C1 segment of cervical spinal cord (tissue), 14 donors: ENCODE data around the gene HOXC5.
"Not testable (repeated sequence)": the region's sequence is repeated elsewhere in the genome, so short reads cannot be mapped to it uniquely, and the experiment has no call there.

ENCODE experiments used
- DNase-seq, 14 donors: peaks; one replicate each; lab custom pipeline; 2025; lab: John Stamatoyannopoulos, UW

The HOXC5 gene

DNA sequence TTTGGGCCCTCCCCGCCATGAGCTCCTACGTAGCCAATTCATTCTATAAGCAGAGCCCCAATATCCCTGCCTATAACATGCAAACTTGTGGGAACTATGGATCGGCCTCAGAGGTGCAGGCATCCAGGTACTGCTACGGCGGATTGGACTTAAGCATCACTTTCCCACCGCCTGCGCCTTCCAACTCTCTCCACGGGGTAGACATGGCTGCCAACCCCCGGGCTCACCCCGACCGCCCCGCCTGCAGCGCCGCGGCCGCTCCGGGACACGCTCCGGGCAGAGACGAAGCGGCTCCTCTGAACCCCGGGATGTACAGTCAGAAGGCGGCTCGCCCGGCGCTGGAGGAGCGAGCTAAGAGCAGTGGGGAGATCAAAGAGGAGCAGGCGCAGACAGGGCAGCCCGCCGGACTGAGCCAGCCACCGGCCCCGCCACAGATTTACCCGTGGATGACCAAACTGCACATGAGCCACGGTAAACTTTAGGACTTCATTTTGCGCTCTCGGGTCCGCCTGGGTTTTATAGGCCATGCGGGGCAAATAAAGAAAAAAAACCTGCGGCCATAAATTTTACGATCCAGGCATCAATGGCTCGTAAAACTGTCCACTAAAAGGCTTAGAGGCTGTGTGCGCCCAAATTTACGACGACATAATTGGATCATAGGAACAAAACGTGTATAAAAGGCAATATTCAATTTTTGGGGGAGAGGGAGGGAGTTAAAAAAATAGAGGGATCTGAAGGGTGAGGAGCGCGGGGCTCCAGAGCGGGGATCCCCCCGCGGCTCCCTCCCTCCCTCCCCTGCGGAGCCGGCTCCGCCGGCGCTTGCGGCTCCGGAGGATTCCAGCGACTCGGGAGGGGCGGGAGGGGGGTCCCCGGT lies 493 bp downstream of the HOXC5 start:
- DNase-seq = peak in 6 of 14 donors; percentile 22 to 60 (median 47)

DNA sequence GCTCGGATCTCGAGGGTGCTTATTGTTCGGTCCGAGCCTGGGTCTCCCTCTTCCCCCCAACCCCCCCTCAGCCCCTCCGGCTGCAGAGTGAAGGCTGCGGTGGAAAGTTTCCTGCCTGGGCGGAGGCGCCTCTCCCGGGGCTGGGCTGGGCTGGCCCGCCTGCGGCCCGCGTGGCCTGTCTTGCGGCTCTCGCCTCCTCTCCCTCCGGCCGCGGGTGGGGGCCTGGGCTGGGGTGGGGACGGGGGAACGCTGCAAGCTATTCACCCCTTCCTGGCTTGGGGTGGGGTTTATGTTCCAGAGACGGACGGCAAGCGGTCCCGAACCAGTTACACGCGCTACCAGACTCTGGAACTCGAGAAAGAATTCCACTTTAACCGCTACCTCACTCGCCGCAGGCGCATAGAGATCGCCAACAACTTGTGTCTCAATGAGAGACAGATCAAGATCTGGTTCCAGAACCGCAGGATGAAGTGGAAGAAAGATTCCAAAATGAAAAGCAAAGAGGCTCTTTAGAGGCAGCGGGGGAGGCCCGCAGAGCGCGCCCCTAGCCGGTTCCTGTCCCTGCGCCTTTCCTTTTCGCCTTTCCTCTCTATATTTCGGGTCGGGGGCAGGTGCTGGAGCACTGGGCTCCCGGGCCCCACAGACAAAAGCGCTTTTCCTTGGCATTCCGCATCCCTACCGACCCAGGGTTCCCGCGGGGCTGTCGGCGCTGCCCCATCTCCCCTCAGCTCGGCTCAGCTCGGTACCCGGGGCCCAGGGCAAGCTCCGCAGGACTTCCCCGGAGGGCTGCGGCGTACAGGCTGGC lies 1.3 kb downstream of the HOXC5 start:
- peak in 2 of 14 donors; percentile 28 to 32 for DNase-seq

DNA sequence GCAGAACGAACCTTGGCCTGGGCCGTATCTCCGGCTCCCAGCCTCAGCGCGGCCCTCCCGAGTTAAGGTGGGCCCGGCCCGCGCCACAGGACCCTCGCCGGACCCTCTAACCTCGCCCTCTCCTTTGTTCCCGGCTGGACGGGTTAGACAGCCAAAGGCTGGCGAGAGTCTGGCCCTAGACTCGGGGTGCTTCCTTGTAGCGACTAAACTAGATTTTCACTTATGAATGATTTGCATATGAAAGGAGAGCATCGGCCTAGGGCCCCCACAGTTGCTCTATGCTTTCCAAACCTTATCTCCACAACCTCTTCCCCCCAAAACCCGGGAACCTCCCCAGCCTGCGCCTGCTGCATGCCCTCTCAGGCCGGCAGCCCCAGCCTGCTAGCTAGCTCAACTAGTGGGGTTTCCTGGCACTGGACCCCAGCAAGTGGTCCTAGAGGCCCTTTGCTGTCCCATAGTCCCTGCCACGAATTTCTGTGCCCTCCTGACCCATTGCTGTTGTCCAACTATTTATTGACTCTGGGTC lies 2.0 kb downstream of the HOXC5 start:
- no peak for DNase-seq

DNA sequence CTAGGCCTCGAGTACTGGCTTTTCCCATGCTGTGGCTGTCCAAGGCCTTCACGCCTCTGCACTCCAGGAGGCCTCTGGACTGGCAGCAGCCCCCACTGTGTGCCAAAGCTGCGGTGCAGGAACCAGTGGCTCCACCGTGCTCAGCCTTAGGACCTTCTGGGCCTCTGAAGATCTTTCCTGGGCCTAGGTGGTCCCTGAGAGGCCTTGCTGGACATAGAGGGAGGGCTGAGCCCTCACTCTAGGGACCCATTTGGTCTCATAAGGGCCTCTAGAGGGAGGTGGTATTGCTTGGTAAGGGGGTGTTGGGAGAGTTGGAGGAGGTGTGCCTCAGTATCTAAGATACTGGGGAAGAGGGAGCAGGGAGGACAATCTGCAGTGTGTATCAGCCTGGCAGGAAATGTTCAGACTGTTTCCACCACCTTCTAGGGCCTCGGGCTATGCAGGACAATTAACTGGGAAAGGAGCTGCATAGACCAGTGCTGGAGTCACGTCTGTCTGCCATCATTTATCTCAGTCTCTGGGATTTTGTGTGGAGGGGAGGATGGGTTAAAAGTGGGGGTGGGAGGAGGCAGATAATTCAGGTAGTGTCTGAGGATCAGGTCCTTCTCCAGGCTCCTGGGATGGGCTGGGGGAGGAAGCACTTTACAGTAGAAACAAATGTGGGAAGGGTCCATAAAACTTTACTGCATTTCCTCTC lies 2.9 kb downstream of the HOXC5 start:
- DNase-seq = no peak

DNA sequence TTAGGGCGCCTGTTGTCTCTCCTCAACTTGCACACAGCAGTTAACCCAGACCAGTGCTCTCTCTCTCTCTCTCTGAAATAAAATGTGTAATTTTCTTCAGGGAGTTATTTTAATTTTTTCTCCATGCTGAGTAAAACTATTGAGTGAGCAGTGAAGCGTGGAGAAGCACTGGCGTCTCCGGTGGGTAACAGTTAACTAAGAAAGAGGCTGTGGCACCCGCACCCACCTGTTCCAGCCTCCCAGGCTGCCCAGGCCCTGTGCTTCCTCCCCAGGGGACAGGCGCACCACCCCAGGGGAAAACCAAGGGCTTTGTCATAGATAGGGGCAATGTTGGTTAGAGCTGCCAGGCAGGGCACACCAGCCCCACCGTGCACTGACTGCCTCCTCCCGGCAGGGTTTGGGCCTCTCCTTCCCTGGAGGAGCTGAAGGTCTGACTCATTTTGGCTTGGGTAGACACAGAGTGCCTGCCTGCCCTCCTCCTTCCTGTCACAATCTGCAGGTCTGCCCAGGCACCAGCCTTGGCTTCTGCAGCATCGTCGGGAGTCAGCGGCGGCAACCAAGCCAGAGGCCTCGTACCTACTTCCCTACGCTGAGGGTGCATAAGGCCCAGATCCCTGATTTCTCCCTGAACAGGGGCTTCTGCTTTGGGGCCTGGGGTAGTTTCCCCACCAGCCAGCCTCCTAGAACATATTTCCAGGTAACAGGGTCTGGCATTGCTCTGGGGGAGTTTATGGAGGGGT lies 3.9 kb downstream of the HOXC5 start:
- DNase-seq = peak in 1 of 14 donors; percentile 39

DNA sequence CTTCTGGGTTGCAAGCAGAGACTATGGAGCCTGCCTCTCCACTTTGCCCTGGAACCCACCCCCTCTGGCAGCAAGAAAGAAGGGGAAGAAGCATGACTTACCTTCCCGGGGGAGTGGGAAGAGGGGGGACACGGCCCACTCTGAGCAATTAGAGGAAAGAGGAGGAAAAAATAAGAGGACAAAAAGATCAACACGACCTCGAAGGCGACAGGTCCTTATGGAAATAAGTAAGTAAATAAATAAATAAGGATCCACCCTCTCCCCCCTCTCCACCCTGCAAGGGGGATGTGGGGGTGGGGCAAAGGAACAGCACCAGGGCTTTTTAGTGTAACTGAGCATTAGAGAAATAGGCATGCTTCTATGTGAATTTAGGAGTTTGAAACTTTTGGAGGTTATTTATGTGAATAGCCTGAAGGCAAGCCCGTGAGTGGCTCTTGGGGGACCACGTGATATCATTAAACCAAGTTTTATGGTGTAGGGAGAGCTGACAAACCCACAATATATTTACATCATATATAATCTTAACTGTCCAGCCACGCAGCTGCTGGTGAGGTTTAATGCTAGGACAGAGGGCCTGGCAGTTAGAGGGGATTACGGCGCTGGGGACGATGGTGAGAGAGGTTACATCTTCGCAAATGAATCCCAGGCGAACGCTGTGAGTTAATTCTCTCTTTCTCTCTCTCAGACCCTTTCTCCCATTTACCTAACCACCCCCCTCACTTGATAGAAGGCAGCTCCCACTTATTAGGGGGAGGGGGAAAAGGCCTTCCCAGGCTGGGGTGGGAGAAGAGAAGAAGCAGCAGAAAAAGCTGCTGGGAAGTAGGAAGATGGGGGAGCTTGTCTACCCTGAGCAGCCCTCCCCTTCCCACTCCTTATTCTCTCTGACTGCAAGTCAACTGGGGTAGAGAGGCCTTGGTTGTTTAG lies 4.8 kb downstream of the HOXC5 start:
- DNase-seq = no peak

DNA sequence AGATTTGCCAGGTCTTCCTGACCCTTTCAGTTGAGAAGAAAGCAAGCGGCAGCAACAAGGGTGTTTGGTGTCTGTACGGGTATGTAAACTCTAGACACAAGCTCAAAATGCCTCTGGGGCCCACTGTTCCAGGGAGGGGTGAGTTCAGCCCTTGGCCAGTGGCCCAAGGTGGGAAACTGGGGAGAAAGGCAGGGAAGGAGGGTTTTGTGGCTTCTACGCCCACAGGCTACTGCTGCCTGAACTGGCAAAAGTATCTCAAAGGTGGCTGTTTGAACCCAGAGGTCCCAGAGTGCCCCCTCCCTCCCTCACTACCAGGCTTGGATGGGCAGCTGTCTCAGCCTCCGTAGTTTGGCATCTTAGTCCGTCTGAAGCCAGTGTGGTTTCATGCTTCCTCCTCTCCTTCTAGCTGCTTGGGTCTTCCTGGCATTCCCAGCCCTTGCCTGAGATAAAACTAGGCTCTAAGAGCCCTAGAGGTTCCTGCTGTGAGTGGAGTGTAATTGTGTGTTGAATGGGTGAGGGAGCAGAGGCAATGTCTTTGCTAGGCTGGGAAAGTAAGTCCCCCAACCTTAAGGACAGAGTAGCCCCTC lies 5.5 kb downstream of the HOXC5 start:
- DNase-seq = no peak

DNA sequence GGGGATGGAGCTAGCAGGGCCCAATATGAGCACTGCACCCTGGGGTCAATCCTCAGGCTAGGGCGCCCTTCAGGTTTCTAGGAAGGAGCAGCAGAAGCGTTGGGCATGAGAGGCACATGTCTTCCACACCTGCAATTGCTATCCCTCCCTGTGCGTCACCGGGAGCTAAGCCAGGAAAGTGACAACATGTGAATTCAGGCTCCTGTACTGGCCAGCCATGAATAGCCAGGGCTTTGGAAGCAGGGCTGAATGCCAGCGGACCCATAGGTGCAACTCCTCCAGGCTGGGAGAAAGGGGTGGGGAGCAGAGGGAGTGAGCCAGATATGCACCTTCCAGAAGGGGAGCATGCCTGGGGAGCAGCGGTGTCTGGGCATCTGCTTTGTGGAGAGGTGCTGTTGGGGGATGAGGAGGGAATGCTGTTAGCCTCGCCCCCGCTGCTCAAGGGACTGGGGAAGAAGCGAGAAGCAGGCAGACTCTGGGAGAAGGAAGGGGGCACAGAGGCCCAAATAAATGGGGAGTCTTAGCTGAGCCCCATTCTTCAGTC lies 6.1 kb downstream of the HOXC5 start:
- no peak for DNase-seq

DNA sequence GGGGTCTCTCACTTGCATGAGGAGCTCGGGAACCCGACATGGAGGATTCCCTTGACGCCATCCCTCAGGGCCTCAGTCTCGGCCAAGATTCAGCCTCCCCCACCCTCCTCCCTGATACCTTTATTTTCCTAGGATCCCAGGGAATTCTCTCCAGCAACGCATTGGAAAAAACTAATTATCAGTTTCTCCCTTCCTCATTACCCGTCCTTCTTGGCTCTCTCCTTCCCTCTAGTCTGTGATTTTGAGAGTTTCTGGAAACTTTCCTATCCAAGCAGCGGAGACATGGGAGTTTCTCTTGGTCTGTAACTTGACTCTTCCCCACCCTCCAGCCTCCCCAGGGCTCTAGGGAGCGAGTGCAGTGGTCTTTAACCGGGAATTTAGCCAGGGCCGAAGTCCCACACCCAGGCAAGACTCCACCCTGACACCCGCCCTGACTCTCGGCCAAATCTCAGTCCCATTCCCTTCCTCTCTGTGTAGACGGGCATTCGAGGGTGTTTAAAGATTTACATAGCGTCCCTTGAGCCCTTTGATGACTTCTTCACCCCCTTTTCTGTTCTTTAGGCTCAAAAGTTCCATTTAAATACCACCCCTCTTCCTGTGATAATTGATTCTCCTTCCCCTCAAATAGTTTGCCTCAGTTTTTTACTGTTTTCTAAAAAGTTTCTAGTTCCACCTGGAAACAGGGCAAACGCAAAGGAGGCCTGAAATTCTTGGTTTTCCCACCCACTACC lies 6.7 kb downstream of the HOXC5 start:
- DNase-seq = no peak

DNA sequence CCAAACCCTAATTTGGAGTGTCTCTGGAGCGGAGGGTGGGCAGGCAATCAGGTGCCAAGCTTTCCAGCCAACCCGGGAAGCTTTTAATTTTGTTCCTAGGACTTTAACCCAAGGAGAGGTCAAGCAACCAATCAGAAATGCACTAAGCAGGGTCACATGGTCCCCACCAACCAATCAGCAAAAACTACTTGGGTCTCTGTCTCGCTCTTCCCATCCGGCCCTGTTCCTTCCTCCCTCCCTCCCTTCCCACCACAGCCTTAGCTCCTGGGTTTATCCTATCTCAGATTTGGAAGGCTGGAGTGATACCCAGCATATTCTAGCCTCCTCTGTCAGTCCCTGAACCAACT lies 7.3 kb downstream of the HOXC5 start:
- DNase-seq = no peak

DNA sequence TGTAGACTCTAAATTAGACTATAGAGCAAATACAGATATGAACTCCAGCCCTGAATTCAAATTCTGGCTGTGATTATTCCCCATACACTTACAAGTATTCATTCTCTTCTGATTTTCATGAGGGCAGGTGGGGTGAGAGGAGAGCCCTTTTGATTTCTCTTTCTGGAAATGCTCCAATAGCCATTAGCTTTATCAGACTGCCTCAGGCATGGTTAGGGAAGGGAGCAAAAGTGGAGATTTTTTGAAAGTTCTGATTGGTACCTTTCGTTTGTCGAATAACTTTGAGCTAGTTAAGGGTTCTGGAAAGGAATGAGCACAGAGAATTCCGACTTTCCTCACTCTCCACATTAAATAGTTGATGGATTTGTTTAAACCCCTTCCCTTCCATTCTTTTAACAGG lies 7.8 kb downstream of the HOXC5 start:
- no peak for DNase-seq

DNA sequence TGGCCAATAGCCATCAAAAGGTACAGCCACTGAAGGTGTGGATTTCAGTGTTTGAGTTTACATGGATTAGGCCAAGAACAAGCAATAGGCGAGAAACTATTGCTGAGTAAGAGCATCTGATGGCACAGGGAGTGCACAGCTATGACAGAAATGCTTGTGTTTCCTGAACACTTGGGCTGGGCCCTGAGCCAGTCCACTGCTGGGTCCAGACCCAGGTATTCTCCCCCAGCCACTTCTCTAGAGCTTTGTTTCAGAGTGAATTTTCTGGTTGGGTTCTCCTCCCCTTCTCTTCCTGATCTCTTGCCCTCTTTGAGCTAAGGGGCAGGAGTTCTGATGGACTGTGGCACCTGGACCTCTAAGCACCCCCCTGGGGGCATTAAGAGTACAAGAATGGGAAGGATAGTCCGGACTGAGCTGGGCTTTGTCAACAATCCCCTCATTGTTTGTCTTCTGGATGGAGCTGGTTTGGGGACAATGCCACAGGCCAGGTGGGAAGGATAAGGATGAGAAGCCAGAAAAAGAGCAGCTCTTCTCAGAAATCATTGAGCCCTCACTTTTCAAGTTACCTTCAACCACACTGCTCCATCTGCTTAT lies 8.3 kb downstream of the HOXC5 start:
- DNase-seq = no peak

DNA sequence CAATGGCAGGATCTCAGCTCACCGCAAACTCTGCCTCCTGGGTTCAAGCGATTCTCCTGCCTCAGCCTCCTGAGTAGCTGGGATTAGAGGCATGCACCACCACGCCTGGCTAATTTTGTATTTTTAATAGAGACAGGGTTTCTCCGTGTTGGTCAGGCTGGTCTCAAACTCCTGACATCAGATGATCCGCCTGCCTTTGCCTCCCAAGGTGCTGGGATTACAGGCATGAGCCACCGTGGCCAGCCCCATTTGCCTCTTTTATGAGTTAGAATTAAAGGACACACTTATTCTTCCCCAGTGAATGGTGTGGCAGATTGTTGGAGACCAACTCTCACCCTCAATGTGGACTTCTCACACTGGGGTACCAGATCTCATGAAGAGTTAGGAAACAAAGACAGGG lies 9.2 kb downstream of the HOXC5 start:
- not testable (repeated sequence) for DNase-seq

DNA sequence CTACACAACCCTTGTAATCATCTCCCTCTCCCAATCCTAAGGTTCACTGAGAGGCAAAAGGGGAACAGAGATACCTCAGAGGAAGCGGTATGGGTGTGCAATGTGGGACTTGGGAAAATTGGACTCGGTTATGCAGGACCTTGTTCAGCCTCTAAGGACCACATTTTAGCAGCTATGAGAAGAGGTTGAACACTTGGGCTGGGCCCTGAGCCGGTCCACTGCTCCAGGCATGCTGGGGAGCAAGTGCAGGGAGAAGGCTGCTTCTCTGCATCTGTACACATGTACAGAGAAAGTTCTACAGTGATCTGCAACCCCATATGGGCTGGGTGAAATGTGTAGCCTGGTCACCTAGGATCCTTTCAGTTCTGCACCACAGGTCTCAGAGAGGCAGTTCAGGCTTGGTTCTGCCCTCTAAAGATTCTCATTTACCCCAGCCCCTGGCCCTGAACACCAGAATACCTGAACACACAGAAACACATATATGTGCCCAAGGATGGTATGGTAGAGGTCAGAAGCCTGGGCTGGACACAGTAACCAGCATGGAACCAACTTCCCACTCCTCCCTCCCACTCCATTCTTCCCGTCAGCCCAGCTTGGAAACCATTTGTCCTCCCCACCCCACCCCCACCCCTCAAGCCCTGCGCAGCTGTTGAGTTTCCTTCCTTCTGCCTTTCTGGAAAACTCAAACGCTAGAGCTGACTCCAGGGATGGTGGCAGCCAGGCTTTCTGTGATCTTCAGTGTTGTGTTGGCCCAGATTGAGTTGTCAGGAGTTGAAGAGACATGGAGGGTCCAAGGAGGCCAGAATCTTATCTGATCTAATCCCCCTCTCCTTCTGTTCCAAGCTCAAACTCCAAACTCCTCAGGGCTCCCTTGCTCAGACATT lies 10.4 kb downstream of the HOXC5 start:
- no peak for DNase-seq

DNA sequence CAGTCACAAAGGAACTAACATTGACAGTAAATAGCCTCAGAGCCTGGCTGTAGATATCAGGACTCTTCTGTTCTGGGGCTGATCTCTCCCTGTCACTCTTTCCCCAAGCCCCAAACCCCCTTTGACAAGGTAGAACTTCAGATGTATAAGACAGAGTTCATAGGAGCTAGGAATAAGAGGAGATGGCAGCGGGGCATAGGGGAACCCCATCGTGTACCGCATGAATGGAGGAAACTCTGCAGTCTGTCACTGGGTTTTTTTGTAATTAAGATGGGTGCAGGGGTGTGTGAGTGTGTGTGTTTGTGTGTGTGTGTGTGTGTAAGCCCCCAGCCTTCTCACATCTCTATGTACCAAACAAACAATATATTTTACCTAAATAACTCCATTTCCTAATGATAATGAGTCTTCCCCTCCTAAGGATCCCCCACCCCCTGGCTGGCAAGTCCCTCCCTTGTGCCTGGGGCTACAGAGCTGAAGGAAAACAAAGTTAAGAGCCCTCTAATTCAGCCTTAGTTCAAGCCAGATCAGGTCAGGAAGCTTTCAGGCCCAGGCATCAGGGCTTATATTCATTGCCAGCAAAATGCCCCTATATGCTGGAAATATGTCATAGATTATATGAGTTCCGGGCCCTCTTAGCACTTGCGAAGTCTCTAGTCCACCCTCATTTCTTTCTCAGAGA lies 11.7 kb downstream of the HOXC5 start:
- no peak for DNase-seq

DNA sequence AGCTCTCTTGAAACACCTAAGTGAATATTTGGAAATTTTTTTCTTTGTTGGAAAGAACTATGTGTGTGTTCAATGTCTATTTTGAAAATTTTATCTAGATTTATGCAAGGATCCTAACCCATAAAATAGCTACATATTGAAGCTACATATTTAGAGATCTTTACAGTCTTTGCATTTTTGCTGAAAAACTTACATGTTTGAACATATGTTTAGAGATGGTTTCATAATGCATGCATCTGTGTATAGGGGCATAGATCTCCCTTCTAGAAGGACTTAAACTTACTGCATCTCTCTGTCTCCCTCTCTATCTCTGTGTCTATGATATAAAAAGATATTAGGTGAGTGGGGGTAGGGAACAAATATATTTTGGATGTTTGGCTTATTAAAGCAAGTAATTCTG lies 12.6 kb downstream of the HOXC5 start:
- DNase-seq = no peak
